Head of caudate nucleus (tissue), 42 donors: Measurements from ENCODE around the gene SNRPF.

Experiments used
- DNase-seq, 42 donors: peaks; one replicate each; pipeline versions ENCODE4 v3.0.0 to v3.0.0-alpha.2; 2020 to 2021; ENCODE audit warnings: mixed read lengths in 7 of 42
- intact Hi-C: fragments of 100-400 bp; cut with DNase I; formaldehyde crosslinking; loops from one replicate; pipeline ENCODE4 v1.15.0; 2022

SNRPF gene

DNA sequence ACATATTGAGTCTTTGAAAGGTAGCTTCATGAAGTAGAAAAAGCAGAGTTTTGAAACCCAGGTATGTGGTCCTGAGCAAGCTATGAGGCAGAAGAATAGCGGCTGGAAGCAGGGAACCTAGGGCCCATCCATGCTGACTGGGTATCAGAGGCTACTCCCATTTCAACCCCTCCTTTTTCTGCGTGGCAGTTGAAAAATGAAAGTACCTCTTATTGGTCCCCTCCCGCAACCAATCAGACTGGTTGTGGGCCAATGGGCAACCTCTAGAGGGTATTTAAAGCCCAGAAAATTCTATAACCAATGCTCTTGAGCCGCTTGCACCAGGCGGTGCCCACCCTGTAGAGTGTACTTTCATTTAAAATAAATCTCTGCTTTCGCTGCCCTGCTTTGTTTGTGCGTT lies 1.6 kb upstream of the SNRPF start:
- no peak for DNase-seq
- intact Hi-C loops, result no loop called here

DNA sequence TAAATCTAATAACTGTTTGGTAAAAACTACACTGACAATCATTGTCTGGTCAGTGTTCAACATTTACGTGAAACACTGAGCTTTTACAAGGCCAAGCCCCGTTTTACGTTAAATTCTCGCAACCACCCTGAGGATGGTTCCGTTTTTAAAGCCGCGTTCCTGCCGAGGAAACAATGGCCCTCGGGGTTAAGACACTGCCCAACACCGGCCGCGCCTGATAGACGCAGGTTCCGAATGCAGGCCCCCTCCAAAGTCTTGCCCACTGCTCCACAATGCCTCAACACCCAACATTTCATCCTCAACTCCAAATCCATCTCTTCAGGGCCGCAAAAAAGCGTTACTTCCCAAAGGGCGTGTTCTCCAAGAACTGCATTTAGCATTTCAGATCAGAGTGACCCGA lies 953 bp upstream of the SNRPF start:
- no peak for DNase-seq
- intact Hi-C loops, result no loop called here

DNA sequence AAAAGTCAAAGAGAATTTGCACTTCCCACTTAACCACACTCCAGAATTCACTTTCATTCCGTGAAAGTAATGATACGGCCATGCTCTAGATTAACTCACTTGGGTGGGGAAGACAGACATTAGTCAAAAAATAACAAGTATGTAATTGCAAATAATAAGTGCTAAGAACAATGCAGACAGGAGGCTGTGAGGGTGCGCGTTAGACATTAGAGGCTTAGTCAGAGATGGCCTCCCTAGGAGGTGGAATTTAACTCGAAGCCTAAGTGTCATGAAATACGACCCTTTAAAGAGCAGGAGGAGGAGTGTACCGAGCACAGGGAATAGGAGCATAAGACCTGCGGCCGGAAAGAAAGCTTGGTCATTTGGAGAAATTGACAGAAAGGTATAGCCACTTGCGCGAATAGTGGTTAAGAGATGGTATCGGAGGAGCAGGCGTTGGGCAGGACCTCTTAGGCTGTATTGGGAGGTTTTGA lies 628 bp downstream of the SNRPF start:
- DNase-seq, result no peak
- intact Hi-C loops, result no loop called here

DNA sequence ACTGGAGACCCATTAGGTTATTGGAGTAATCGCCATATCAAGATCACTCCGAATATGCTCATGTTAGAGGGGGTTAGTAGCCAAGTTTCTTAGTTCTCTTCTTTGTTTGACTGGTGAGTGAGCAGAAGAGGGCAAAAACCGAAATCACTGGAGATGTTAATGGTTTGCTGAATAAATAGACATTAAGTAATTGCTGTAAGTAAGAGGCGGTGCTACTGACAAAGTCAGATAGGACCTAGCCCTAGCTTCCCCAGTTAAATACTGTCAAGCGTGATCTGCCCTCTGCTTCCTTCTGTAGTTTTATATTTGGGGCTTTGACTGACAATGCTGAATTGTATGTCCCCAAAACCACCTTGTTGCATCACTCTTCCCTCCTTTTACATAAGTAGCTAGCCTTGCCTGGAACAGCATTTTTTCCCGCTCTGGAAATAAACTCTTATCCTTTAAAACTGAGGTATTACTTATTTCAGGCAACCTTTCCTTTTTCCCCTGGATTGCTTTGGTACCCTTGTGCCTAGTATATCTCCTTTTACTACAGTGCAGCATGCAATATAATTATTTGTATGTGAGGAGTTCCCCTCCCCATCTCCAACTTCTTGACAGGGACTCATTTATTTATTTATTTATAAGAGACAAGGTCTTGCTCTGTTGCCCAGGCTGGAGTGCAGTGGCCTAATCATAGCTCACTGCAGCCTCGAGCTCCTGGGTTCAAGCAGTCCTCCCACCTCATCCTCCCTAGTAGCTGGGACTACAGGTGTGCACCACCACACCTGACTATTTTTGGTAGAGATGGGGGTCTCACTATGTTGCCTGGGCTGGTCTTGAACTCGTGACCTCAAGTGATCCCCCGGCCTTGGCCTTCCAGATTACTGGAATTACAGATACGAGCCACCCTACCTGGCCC lies 1.4 kb downstream of the SNRPF start:
- DNase-seq, result no peak
- intact Hi-C loops, result no loop called here

DNA sequence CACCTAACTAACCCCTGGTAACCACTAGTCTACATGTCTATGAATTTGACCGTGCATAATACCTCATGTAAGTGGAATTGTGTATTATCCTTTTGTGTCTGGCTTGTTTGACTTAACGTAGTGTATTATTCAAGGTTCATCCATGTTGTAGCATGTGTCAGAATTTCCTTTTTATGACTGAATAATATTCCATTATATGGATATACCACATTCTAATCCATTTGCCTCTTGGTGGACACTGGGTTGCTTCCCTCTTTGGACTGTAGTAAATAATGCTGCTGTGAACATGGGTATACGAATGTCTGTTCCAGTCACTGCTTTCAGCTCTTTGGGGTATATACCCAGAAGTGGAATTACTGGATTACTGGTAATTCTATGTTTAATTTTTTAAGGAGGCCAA lies 3.3 kb downstream of the SNRPF start:
- intact Hi-C loops, result no loop called here
- no peak for DNase-seq

DNA sequence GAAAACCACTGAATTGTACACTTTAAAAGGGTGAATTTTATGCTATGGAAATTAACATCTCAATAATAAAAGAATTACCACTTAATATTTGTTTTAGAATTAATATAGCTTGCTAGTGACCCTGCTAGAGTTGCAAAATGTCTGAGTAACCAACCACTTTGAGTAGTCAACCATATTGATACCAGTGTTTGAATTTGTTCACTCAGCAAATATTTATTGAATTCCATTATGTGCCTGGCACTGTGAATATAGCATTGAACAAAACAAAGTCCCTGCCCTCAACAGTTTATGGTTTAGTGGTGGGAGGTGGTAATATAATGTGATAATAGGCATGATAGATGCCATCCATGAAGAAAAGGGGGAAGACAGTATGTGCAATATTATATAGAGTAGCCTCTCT lies 4.6 kb downstream of the SNRPF start:
- intact Hi-C loops, result no loop called here
- DNase-seq, result no peak

DNA sequence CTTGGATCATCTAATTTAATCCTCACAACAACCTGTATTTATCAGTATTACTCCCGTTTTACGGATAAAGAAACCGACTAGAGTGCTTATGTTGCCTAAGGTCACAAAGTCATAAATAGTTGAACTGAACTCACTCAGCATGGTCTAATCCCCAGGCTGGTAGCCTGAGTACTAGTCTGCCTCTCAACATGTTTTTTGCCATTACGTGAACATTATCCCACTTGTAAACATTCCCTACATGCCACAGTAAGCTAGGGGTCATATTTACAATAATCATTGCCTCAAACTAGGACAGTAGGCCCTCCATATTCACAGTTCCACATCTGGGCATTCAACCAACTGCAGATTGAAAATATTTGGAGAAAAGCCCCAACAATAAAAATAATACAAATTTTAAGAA lies 12.1 kb downstream of the SNRPF start:
- DNase-seq, result no peak
- intact Hi-C loops, result no loop called here

DNA sequence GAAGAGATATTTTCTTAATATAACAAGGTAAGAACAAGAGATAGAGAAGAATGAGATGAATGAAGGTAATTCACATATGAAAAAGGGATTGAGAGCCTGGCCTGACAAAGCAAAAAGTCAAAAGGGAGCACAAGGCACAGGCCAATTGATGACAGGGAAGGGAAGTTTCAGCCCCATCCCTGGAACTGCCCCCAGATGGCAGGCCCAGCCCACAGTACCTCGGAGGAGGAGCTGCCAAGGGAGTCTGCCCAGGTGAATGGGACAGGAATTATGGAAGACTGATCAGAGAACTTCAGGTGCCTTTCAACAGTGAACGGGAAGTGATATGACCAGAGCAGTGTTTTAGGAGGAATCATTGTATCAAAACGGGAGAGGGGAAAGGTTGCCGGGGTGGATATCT lies 15.7 kb downstream of the SNRPF start:
- intact Hi-C loops, result no loop called here
- DNase-seq, result no peak

DNA sequence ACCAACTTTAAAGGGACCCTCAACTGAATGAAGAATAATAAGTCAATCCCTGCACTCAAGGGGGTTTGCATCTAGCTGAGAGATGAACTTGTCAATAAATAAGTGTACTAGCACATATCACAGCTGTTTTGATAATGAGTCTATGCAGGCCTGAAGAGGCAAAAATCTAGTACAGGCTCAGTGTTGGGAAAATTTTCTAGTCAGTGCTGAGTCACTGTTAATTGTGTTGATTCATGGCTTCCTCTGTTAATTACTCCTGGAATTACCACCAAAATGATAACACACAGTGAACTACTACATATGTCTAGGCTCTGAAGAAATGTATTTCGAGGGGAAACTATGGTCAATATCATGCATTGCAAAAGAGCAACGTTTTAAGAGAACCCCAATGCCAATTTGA lies 18.9 kb downstream of the SNRPF start:
- DNase-seq, result no peak
- intact Hi-C loops, result no loop called here

DNA sequence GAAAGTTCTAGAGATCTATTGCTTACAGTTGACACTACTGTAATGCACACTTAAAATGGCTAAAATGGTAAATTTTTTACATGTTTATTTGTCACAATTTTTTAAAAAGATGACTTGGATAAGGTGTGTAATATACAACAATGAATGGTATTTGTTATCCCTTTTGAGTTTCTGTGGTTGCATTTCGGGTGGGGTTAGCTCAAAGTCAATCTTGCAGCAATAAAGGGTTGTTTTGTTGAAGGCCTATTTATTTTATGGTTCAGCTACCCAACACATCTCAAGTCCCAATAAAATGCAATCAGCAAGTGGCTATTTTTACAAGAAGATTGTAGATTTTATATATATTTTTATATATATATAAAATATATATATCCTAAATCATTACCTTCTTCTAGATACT lies 22.1 kb downstream of the SNRPF start:
- intact Hi-C loops, result no loop called here
- no peak for DNase-seq

DNA sequence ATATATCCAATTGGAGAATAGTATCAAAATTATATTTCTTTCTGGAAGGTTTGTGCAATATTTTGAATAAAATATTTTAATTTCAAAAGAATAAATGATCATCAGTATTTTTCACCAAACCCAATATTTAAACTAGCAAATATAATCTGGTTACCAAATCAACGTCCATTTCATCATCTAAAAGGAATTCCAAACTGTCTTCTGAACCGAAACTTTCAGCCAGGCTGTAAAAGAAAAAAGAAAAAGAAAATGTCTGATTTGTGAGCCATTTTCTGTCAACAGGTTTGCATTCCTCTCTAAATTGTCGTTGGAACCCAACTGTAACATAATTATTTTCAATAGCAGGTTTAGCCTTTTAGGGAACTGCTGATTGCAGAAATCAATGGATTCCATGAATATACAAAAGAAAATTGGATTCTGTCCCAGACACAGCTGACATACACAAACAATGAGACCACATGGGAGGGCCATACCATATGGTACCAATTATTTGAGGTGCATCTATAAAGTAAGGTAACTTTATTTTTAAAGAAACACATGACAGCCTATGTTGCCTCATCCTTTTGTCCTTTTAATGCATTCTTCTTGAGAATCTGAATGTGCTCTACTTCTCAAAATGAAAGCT lies 22.7 kb downstream of the SNRPF start:
- intact Hi-C loops, result no loop called here
- no peak for DNase-seq

DNA sequence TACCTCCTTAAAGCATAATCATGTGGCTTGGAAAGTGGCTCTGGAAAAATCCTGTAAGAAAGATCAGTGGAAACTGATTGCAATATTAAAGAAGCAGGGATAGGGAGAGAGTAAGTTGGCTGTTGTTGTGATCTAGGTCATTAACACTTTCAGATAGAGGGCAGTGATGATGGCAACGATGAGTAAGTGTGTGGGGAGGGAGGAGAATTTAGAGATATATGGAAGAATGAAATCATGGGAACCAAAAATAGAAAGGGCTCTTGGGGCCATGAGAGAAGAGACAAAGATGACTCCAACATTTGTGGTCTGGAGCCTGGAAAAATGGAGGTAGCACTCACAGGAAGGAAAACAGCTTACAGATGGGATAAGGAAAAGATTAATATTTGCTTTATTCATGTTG lies 23.3 kb downstream of the SNRPF start:
- intact Hi-C loops, result no loop called here
- DNase-seq, result no peak

DNA sequence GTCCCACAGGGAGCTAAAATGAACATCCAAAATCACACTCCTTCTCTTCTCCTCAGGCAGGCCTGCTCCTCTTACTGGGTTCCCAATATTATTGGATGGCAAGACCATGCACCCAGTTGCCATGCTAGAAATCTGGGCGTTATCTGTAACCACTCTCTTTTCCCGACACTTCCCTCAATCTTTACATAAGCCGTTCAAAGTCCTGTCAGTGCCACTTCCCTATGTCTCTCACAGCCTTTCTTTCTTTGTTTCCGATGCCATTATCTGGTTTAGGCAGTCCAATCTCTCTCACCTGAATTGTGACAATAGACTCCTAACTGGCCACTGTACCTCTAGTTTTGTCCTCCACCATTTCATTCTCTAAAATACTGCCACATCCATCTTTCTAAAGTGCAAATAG lies 24.1 kb downstream of the SNRPF start:
- intact Hi-C loops, result no loop called here
- DNase-seq, result no peak

DNA sequence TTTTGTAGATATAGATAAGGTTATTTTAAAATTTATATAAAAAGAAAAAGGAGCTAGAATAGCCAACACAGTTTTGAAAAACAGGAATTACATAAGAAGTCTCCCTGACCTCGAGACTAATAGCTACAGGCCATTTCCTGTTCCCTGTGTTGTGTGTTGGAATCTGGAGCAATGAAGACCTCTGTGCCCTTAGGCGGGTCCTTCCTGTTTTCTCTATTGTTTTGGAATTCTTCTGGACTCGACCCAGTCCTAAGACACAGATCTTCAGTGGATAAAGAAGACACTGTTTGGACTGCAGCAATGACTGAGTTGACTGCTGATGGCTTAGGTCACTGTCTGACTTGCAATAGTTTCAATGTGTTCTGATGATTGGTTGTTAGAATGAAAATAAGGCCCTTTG lies 26.2 kb downstream of the SNRPF start:
- no peak for DNase-seq
- intact Hi-C loops, result no loop called here

DNA sequence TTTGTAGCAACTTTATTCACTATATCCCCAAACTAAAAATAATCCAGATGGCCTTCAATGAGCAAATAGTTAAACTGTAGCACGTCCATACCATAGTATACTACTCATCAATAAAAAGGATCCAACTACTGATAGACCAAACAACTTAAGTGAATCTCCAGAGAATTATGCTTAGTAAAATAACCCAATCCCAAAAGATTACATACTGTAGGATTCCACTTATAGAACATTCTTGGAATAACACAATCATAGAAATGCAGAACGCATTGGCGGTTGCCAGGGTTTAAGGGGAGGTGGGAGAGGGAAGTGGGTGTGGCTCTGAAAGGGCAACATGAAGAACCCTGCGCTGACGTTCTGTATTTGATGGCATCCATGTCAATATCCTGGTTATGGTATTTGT lies 28.6 kb downstream of the SNRPF start:
- intact Hi-C loops, result no loop called here
- no peak for DNase-seq

DNA sequence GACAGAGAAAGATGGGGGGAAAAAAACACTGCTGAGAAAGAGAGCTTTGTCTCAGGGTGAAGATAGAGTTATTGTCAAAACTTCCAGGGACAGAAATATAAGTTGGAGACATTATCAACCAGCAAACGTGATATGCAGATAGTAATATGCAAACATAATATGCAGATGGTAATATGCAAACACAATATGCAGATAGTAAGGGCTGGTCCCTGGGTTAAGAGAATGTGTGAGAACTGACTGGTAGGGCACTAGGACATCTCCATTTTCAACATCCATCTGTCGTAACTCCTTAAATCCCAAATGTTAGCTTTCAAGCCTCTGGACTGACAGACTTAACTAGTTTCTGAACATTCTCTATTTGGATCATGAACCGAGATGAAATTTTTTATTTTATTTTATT lies 32.2 kb downstream of the SNRPF start:
- intact Hi-C loops, result no loop called here
- no peak for DNase-seq

DNA sequence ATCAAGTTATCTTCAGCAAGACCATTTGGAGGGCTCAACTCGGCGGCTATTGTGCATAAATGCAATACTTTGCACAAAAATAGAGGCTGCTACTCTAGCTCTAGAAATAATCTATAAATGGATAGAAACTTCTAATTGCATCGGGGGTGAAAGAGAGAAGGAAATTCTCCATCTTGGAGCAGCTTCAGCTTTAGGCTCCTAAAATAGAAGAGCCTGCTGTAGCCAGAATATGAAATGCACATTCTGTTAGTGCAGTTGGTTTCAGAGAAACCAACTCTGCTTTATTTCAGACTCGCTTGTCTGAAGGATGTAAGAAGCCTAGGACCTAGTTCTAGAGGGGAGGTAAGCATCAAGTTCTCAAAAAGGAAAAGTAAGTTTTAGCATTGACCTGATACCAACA lies 38.1 kb downstream of the SNRPF start:
- intact Hi-C loops, result no loop called here
- DNase-seq, result no peak

DNA sequence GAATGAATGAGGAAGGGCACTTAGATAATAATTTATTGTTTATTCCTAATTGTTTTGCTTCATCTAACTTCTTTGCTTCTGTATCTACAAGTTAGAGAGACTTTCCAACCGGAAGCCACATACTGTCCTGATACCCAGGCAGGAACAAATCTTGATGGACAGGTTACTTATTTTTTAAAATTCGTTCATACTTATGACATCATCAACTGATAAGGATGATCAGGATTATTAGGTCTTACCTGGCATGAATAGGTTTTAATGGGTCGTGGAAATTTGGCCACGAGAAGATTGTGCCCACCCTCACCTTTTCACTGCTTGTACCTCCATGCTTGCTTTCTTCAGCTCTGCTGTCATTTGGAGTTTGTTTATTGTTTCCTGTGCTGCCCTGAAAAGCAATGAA lies 39.3 kb downstream of the SNRPF start:
- DNase-seq, result no peak
- intact Hi-C loops, result no loop called here

DNA sequence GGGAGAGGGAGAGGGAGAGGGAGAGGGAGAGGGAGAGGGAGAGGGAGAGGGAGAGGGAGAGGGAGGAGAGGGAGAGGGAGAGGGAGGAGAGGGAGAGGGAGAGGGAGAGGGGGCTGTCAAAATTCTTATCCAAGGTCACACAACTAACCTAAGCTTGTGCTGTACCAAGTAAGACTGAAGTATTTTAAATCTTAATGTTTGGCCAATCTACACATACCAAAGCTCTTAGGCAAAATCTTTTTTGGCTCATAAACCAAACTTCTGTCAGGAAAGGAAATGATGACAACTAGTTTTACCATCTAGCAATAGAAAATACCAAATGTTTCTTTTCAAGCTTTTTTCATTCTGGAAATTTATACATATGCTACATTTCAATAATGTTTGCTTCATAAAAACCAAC lies 49.8 kb downstream of the SNRPF start:
- DNase-seq, result no peak
- intact Hi-C loops, result no loop called here

DNA sequence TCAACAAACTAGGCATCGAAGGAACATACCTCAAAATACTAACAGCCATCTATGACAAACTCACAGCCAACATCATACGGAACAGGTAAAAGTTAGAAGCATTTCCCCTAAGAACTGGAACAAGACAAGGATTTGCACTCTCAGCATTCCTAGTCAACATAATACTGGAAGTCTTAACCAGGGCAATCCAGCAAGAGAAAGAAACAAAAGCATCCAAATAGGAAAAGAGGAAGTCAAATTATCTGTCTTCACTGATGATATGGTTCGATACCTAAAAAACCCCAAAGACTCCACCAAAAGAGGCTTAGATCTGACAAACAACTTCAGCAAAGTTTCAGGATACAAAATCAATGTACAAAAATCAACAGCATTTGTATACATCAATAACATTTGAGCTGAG lies 51.1 kb downstream of the SNRPF start:
- intact Hi-C loops, result no loop called here
- no peak for DNase-seq
